Midbrain (tissue), 1 donor: Measurements from ENCODE around the gene GARRE1.

Source experiments
- DNase-seq: peaks from one replicate; lab custom pipeline; 2025; lab: John Stamatoyannopoulos, UW

GARRE1 gene

GRCh38 chr19:34291235-34291634 is 36.9 kb downstream of the GARRE1 start:
- DNase-seq: no peak

- no peak for DNase-seq
These were observed 40.7 kb downstream of the GARRE1 start for GRCh38 chr19:34295103-34295502.

GRCh38 chr19:34298891-34299520 is 44.7 kb downstream of the GARRE1 start:
- no peak for DNase-seq

GRCh38 chr19:34299576-34299975 is 45.2 kb downstream of the GARRE1 start:
- no peak for DNase-seq

GRCh38 chr19:34300380-34300779 is 46.0 kb downstream of the GARRE1 start:
- DNase-seq: no peak

GRCh38 chr19:34300962-34301361 is 46.6 kb downstream of the GARRE1 start:
- no peak for DNase-seq
